HuH-7.5 (cell line): ENCODE results near the gene PAX7.
"Not testable (repeated sequence)": the region's sequence is repeated elsewhere in the genome, so short reads cannot be mapped to it uniquely, and the experiment has no call there.

Experiments used
- DNase-seq: peaks from one replicate; pipeline ENCODE4 v3.0.0; 2011; ENCODE audit warnings: low spot score

PAX7 gene

GRCh38 chr1:18730321-18730720 lies 99.7 kb downstream of the PAX7 start:
- no peak for DNase-seq

GRCh38 chr1:18731148-18731547 lies 100.5 kb downstream of the PAX7 start:
- DNase-seq, result no peak

GRCh38 chr1:18731591-18732235 lies 101.1 kb downstream of the PAX7 start:
- no peak for DNase-seq

- DNase-seq, result no peak
Measured at GRCh38 chr1:18732686-18733085, 102.0 kb downstream of the PAX7 start.

GRCh38 chr1:18734001-18734400 lies 103.4 kb downstream of the PAX7 start:
- no peak for DNase-seq

- DNase-seq, result no peak
Measured at GRCh38 chr1:18734461-18735223, 104.0 kb downstream of the PAX7 start.

- DNase-seq, result no peak
Measured at GRCh38 chr1:18735224-18735997, 104.8 kb downstream of the PAX7 start.

- DNase-seq, result no peak
Measured at GRCh38 chr1:18736958-18737357, 106.3 kb downstream of the PAX7 start.

- no peak for DNase-seq
Measured at GRCh38 chr1:18738126-18738525, 107.5 kb downstream of the PAX7 start.

- no peak for DNase-seq
Measured at GRCh38 chr1:18738617-18739016, 108.0 kb downstream of the PAX7 start.

- DNase-seq, result no peak
Measured at GRCh38 chr1:18739408-18739807, 108.8 kb downstream of the PAX7 start.

GRCh38 chr1:18739897-18740296 lies 109.3 kb downstream of the PAX7 start:
- no peak for DNase-seq

GRCh38 chr1:18740617-18741016 lies 110.0 kb downstream of the PAX7 start:
- no peak for DNase-seq

GRCh38 chr1:18743233-18743632 lies 112.6 kb downstream of the PAX7 start:
- no peak for DNase-seq

GRCh38 chr1:18744381-18744780 lies 113.7 kb downstream of the PAX7 start:
- not testable (repeated sequence) for DNase-seq

GRCh38 chr1:18746981-18747380 lies 116.3 kb downstream of the PAX7 start:
- DNase-seq, result no peak

GRCh38 chr1:18747671-18748070 lies 117.0 kb downstream of the PAX7 start:
- no peak for DNase-seq

- no peak for DNase-seq
Measured at GRCh38 chr1:18748435-18748834, 117.8 kb downstream of the PAX7 start.

- DNase-seq, result no peak
Measured at GRCh38 chr1:18749569-18749968, 118.9 kb downstream of the PAX7 start.

GRCh38 chr1:18750600-18750999 lies 120.0 kb downstream of the PAX7 start:
- DNase-seq, result no peak

GRCh38 chr1:18751425-18751824 lies 120.8 kb downstream of the PAX7 start:
- DNase-seq, result no peak

- no peak for DNase-seq
Measured at GRCh38 chr1:18752409-18752808, 121.8 kb downstream of the PAX7 start.

GRCh38 chr1:18760156-18760555 lies 129.5 kb downstream of the PAX7 start:
- no peak for DNase-seq
